PC-9 (cell line): ENCODE data around the gene IL5RA.

Source experiments
- EZH2 ChIP-seq: fragments of 200-600 bp; sonication (generic); IDR thresholded peaks from 2 replicates; pipeline ENCODE4 v1.8.0; 2017; ENCODE audit warnings: antibody characterized with exemption, low read depth
- TF ChIP-seq, protein P1 (sequence below): fragments of 200-600 bp; sonication (generic); conservative IDR thresholded peaks from 2 replicates; pipeline ENCODE4 v1.6.1; 2017; ENCODE audit warnings: mixed run types, antibody characterized with exemption, mild to moderate bottlenecking, moderate library complexity

DNA sequence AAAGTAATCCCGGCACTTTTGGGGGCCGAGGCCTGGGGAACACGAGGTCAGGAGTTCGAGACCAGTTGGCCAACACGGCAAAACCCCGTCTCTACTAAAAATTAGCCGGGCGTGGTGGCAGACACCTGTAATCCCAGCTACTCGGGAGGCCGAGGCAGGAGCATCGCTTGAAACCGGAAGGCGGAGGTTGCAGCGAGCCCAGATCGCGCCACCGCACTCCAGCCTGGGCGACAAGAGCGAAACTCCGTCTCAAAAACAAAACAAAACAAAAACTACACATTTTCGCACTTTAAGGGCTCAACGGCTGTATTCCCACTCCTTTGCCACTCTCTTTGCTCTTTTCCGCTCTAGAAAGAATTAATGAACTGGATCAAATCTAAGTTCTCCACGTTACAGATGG, 15.8 kb upstream of the IL5RA start:
- TF ChIP-seq, protein P1, sequence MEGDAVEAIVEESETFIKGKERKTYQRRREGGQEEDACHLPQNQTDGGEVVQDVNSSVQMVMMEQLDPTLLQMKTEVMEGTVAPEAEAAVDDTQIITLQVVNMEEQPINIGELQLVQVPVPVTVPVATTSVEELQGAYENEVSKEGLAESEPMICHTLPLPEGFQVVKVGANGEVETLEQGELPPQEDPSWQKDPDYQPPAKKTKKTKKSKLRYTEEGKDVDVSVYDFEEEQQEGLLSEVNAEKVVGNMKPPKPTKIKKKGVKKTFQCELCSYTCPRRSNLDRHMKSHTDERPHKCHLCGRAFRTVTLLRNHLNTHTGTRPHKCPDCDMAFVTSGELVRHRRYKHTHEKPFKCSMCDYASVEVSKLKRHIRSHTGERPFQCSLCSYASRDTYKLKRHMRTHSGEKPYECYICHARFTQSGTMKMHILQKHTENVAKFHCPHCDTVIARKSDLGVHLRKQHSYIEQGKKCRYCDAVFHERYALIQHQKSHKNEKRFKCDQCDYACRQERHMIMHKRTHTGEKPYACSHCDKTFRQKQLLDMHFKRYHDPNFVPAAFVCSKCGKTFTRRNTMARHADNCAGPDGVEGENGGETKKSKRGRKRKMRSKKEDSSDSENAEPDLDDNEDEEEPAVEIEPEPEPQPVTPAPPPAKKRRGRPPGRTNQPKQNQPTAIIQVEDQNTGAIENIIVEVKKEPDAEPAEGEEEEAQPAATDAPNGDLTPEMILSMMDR, result no peak
- no peak for TF ChIP-seq EZH2
